Activated T-cell treated with anti-CD3 and anti-CD28 coated beads, Interleukin-2, amount 50 U/mL, for 24 hours (primary cell): Measurements from ENCODE around the gene MKLN1.
"Not testable (repeated sequence)": the region's sequence is repeated elsewhere in the genome, so short reads cannot be mapped to it uniquely, and the experiment has no call there.

ENCODE experiments used
- DNase-seq: peaks from one replicate; pipeline ENCODE4 v3.0.0-alpha.2; 2020
- H3K27ac Mint-ChIP-seq: 2 replicates; pipeline ENCODE4 v1.8.0; 2020; ENCODE audit warnings: mild to moderate bottlenecking, mixed read lengths
- H3K27me3 Mint-ChIP-seq: 2 replicates; pipeline ENCODE4 v1.8.0; 2020; ENCODE audit warnings: mixed read lengths
- H3K36me3 Mint-ChIP-seq: 2 replicates; pipeline ENCODE4 v1.8.0; 2020; ENCODE audit warnings: low read depth, mixed read lengths
- H3K4me1 Mint-ChIP-seq: 2 replicates; pipeline ENCODE4 v1.8.0; 2020; ENCODE audit warnings: low read depth, mixed read lengths
- H3K4me3 Mint-ChIP-seq: 2 replicates; pipeline ENCODE4 v1.8.0; 2020; ENCODE audit warnings: mild to moderate bottlenecking, moderate library complexity, mixed read lengths
- H3K9me3 Mint-ChIP-seq: 2 replicates; pipeline ENCODE4 v1.8.0; 2020; ENCODE audit warnings: mixed read lengths

Gene MKLN1

DNA sequence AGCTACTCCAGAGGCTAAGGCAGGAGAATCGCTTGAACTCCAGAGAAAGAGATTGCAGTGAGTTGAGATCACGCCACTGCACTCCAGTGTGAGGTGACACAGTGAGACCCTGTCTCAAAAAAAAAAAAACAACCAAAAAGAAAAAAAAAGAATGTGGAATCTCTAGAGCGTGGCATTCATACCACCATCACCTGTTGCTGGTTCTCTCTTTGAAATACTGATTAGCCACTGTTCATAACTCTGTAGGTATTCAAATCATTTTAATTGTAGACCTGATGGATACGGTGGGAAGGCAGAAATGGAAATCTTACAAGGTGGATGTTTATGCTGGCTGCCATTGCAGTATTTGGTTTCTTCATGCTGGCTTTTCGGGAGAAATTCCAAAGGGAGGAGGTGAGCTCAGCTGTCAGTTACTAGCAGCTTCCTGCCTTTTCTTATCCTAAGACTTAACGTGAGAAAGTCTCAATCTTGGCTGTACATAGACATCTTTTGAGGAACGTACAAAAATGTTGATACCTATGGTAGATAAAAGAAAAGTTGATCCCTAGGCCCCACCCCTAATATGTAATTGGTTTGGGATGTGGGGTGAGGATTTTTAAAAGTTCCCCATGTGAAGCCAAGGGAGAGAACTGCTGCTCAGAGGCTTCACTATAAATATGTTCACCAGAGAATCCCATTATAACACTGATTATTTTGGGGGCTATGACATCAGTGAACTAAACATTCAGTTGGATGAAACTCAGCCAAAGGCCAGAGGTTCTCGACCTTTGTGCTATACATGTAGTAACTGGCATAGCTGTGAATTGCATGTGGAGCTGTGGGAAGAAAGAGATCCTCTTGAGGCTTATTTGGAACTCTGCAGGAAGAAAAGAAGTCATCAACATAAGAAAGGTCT is 26.9 kb upstream of the MKLN1 start:
- DNase-seq, result no peak
- no peak overlapping the region for H3K4me3 Mint-ChIP-seq
- no peaks in the 10 kb centered on the region for H3K27me3 Mint-ChIP-seq
- H3K36me3 Mint-ChIP-seq, result no peaks in the 10 kb centered on the region
- H3K9me3 Mint-ChIP-seq, result peaks cover 2% of the 10 kb centered on the region
- H3K27ac Mint-ChIP-seq, result no peak overlapping the region
- peaks cover 2% of the 10 kb centered on the region for H3K4me1 Mint-ChIP-seq

DNA sequence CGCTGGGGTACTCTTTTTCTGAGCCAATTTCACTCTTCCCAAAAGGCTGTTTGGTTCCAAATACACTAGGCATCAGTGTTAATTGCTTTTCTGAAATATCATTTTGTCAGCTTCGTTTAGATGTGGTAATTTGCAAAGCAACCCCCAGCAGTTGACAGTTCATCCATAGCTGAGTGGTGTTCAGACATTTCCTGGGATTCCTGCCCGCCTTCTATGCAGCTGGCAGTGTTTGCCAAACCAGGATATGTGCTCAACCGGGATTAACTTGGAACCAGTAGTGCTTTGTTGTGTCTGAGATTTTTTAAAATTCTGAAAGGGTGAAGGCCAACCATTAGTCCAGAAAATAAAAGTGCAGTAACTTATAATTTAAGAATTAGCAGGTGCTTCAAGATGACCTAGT is 25.2 kb upstream of the MKLN1 start:
- Mint-ChIP-seq H3K27ac (no peak overlapping the region), H3K4me3 (no peak overlapping the region)

DNA sequence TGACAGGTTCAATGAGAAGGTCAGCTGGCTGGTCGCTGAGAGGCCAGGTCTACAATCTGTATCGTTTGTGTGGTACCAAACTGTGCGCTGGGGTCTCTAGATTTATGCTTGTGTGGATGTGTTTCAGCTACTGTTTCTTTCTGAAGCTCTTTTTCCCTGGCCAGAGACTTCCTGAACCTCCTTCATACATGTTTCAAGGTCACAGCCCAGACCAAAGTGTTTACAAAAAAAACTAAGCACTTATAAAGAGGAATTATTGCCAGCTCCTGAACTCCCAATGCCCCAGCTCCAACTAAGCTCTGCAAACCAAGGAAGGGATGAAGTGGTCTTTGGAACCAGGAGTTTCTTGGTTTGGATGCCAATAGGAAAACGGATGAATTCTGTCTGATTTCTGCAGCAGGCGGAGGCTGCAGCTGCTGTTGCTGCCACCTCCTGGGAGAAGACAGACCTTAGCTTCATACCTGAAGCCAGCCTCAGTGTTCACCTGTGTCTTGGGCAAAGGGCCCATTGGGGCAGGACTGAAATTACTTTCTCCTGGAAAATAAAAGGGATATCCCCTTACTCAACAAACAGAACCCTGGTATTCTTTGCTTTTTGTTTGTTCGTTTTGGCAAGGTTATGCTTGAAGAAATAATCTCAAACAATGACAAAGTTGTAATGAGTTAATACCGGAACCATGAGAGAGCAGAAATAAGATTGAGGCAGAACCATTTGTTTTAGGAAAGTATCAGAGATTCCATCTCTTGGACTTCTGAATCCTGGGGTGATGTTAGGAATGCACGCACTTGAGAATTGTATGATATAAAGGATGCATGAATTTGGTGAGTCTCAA is 24.6 kb upstream of the MKLN1 start:
- no peaks in the 10 kb centered on the region for H3K27me3 Mint-ChIP-seq
- DNase-seq, result peak; percentile 42
- peaks cover 11% of the 10 kb centered on the region for H3K9me3 Mint-ChIP-seq
- no peak overlapping the region for H3K27ac Mint-ChIP-seq
- peaks cover 7% of the 10 kb centered on the region for H3K36me3 Mint-ChIP-seq
- H3K4me3 Mint-ChIP-seq, result no peak overlapping the region
- peaks cover 6% of the 10 kb centered on the region for H3K4me1 Mint-ChIP-seq

More for the DNA sequence above, 25.2 kb upstream of the MKLN1 start:
- DNase-seq, result no peak
- Mint-ChIP-seq H3K4me1 (peaks cover 6% of the 10 kb centered on the region), H3K36me3 (peaks cover 4% of the 10 kb centered on the region), H3K9me3 (peaks cover 11% of the 10 kb centered on the region), H3K27me3 (no peaks in the 10 kb centered on the region)

DNA sequence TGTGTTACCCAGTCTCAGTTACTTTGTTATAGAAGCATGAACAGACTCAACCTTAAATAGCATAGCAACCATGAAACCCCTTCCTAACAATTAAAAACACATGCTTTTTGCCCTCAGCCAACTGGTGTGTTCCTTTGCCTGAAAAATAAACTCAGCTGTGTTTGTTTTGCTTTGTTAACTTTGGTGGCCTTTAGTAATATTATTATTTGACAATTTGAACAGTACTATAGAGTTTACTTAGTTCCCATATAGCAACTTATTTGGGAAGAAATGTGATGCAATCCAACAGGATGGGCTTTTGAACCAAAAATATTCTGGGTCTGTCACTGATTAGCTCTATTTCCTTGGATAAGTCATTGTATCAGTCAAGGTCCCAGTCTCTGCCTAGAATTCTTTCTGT is 22.5 kb upstream of the MKLN1 start:
- Mint-ChIP-seq H3K4me1 (peaks cover 6% of the 10 kb centered on the region), H3K4me3 (no peak overlapping the region), H3K9me3 (peaks cover 16% of the 10 kb centered on the region), H3K27ac (no peak overlapping the region), H3K27me3 (no peaks in the 10 kb centered on the region), H3K36me3 (peaks cover 7% of the 10 kb centered on the region)
- no peak for DNase-seq

DNA sequence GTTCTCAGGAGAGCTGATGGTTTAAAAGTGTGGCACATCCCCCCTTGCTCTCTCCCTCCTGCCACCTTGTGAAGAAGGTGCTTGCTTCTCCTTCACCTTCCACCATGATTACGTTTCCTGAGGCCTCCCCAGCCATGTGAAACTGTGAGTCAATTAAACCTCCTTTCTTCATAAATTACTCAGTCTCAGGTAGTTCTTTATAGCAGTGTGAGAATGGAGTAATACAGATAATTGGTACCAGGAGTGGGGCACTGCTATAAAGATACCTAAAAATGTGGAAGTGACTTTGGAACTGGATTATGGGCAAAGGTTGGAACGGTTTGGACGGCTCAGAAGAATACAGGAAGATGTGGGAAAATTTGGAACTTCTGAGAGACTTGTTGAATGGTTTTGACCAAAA is 21.6 kb upstream of the MKLN1 start:
- not testable (repeated sequence) for DNase-seq, H3K4me3 Mint-ChIP-seq, H3K27me3 Mint-ChIP-seq, H3K36me3 Mint-ChIP-seq, H3K27ac Mint-ChIP-seq, H3K4me1 Mint-ChIP-seq
- H3K9me3 Mint-ChIP-seq, result peaks cover 18% of the 10 kb centered on the region

DNA sequence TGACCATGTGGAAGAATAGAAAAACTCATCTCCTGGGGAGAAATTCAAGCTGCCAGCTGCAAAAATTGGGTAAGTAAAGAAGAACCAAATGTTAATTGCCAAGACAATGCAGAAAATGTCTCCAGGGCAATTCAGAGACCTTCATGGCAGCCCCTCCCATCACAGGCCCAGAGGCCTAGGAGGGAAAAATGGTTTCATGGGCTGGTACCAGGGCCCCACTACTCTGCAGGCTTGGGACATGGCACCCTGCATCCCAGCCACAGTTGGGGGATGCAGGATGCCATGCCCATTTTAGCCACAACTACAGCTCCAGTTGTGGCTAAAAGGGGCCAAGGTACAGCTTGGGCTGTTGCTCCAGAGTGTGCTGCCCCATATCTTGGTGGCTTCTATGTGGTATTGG is 20.9 kb upstream of the MKLN1 start:
- DNase-seq, result no peak
- H3K36me3 Mint-ChIP-seq, result peaks cover 7% of the 10 kb centered on the region
- no peaks in the 10 kb centered on the region for H3K27me3 Mint-ChIP-seq
- H3K4me3 Mint-ChIP-seq, result no peak overlapping the region
- no peak overlapping the region for H3K27ac Mint-ChIP-seq
- H3K9me3 Mint-ChIP-seq, result peaks cover 18% of the 10 kb centered on the region
- peaks cover 6% of the 10 kb centered on the region for H3K4me1 Mint-ChIP-seq

DNA sequence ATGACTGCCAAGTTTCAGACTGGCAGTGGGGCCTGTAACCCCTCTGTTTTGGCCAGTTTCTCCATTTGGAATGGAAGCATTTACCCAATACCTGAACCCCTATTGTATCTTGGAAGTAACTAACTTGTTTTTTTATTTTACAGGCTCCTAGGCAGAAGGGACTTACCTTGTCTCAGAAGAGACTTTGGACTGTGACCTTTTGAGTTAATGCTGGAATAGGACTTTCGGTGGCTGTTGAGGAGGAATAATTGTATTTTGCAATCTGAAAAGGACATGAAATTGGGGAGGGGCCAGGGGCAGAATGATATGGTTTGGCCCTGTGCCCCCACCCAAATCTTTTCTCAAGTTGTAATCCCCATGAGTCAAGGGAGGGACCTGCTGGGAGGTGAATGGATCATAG is 20.0 kb upstream of the MKLN1 start:
- peaks cover 20% of the 10 kb centered on the region for H3K9me3 Mint-ChIP-seq
- H3K4me1 Mint-ChIP-seq, result peaks cover 6% of the 10 kb centered on the region
- no peak overlapping the region for H3K27ac Mint-ChIP-seq
- H3K27me3 Mint-ChIP-seq, result no peaks in the 10 kb centered on the region
- DNase-seq, result no peak
- H3K4me3 Mint-ChIP-seq, result no peak overlapping the region
- peaks cover 10% of the 10 kb centered on the region for H3K36me3 Mint-ChIP-seq

DNA sequence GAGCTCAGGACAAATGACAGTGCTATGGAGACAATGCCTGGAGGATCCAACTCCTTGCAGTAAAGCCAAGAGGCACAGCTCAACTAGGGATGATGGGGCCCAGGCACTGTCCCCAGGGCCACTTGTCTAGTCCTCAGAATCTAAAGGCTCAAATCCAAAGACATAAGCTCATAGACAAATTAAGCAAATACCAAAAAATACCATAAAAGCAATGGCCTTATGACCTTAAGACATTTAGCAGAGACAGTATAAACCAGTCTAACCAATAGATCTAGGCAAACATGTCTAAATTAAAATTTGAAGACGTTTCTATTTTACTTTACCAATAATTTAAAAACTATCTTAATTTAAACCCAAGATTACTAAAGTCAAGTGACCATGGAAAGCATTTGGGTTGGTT is 14.8 kb upstream of the MKLN1 start:
- peaks cover 15% of the 10 kb centered on the region for H3K9me3 Mint-ChIP-seq
- no peak for DNase-seq
- no peaks in the 10 kb centered on the region for H3K4me1 Mint-ChIP-seq
- no peak overlapping the region for H3K4me3 Mint-ChIP-seq
- H3K36me3 Mint-ChIP-seq, result peaks cover 5% of the 10 kb centered on the region
- no peaks in the 10 kb centered on the region for H3K27me3 Mint-ChIP-seq
- H3K27ac Mint-ChIP-seq, result no peak overlapping the region

DNA sequence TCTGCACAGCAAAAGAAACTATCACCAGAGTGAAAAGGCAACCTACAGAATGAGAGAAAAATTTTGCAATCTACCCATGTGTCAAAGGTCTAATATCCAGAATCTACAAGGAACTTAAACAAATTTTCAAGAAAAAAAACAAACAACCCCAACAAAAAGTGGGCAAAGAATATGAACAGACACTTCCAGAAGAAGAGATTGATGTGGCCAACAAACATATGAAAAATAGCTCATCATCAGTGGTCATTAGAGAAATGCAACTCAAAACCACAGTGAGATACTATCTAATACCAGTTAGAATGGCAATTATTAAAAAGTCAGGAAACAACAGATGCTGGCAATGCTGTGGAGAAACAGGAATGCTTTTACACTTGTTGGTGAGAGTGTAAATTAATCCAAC is 7.1 kb upstream of the MKLN1 start:
- Mint-ChIP-seq H3K9me3 (no peaks in the 10 kb centered on the region), H3K4me3 (no peak overlapping the region), H3K27me3 (no peaks in the 10 kb centered on the region), H3K27ac (no peak overlapping the region), H3K4me1 (peaks cover 21% of the 10 kb centered on the region), H3K36me3 (no peaks in the 10 kb centered on the region)
- DNase-seq, result no peak

DNA sequence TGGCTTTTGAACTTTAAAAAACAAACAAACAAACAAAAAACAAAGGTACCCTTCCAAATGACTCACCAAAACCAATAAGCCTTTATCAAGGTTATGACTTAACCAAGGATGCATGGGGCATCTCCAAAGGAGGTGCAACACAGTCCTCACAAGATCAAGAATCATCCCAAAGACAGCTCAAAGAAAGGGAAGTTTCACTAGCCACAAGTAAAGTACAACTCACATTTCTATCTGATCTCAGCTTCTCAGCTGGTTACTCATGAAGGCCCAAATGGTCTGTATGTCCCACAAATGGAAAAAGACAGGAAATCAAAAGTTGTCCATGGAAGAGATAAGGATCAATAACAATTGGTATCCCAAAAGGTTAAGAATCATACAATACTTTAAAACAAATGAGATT is 6.0 kb upstream of the MKLN1 start:
- DNase-seq, result no peak
- peaks cover 30% of the 10 kb centered on the region for H3K4me1 Mint-ChIP-seq
- H3K27ac Mint-ChIP-seq, result no peak overlapping the region
- H3K4me3 Mint-ChIP-seq, result no peak overlapping the region
- H3K27me3 Mint-ChIP-seq, result no peaks in the 10 kb centered on the region
- H3K9me3 Mint-ChIP-seq, result no peaks in the 10 kb centered on the region
- H3K36me3 Mint-ChIP-seq, result no peaks in the 10 kb centered on the region

DNA sequence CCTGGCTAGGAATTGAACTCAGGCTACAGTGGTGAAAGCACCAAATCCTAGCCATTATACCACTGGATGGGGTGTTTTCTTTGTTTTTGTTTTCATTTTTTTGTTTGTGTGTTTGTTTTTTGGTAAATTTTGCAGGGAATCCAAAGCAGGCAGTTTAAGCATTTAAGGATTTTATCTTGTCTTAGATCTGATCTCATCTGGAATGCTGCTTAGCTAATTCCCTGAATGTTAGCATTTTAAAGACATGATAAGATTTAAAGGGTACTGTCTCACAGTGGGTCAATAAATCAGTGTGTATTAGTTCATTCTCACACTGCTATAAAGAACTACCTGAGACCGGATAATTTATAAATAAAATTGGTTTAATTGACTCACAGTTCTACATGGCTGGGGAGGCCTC is 5.6 kb upstream of the MKLN1 start:
- Mint-ChIP-seq H3K4me3 (no peak overlapping the region), H3K4me1 (peaks cover 34% of the 10 kb centered on the region), H3K36me3 (peaks cover under 1% of the 10 kb centered on the region), H3K27ac (no peak overlapping the region), H3K9me3 (no peaks in the 10 kb centered on the region), H3K27me3 (no peaks in the 10 kb centered on the region)
- DNase-seq, result no peak

DNA sequence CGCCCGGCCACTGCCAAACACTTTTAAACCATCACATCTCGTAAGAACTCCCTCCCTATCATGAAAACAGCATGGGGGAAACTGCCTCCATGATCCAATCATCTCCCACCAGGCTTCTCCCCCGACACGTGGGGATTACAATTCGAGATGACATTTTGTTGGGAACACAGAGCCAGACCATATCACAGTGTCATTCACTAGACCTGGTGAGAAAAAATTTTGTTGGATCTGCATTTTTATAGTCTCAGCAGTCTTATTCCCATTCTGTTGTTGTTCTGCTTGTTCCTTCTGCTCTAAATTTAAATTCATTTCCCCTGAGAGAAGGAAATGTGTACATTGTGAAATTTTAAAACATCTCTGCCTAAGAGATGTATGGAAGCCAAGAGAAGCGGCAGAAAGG is 4.8 kb upstream of the MKLN1 start:
- peaks cover 7% of the 10 kb centered on the region for H3K36me3 Mint-ChIP-seq
- peaks cover 39% of the 10 kb centered on the region for H3K4me1 Mint-ChIP-seq
- H3K27me3 Mint-ChIP-seq, result no peaks in the 10 kb centered on the region
- no peak overlapping the region for H3K4me3 Mint-ChIP-seq
- no peak for DNase-seq
- H3K27ac Mint-ChIP-seq, result no peak overlapping the region
- H3K9me3 Mint-ChIP-seq, result no peaks in the 10 kb centered on the region

DNA sequence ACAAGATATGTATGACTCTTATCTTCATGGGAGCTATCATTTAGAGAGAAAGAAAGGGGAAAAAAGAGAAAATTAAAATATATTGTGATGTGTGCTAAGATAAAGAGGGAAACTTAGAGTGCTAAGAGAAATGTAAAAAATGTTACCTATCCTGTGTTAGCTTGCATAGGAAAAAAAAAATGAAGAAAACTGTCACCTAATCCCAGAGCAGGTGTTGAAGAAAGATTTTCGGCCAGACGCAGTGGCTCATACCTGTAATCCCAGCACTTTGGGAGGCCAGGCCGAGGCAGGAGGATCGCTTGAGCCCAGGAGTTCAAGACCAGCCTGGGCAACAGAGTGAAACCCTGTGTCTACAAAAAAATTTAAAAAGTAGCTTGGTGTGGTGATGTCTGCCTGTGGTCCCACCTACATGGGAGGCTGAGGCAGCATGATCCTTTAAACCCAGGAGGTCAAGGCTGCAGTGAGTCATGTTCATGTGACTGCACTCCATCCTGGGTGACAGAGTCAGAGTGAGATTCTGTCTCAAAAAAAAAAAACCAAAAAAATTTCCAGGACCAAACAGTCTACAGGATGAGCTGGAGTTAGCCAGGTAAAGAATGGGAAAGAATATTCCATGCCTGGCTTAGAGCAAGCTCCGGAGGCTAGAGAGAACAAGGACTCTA is 2.4 kb upstream of the MKLN1 start:
- Mint-ChIP-seq H3K4me1 (peaks cover 54% of the 10 kb centered on the region), H3K9me3 (no peaks in the 10 kb centered on the region), H3K4me3 (peak overlapping the region; percentile 59), H3K36me3 (peaks cover 17% of the 10 kb centered on the region), H3K27me3 (no peaks in the 10 kb centered on the region), H3K27ac (peak overlapping the region; percentile 86)
- no peak for DNase-seq

DNA sequence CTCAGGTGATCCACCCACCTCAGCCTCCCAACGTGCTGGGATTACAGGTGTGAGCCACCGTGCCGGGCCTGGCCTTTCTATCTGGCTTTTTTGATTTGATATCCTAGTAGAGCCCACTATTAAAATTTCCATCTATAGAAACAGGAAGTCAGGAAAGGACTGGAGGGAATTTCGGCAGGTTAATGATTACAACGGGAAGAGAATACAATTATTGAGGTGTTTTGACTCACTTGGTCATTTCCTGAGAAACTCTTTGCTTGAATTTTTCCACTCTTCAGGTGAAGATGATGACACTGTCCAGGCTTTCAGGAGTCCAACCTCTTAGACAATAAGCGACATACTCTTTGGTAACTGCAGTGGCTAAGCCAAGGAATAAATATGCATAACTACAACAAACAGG is 1.1 kb upstream of the MKLN1 start:
- H3K36me3 Mint-ChIP-seq, result peaks cover 18% of the 10 kb centered on the region
- H3K4me1 Mint-ChIP-seq, result peaks cover 65% of the 10 kb centered on the region
- H3K27ac Mint-ChIP-seq, result peak overlapping the region; percentile 99
- H3K9me3 Mint-ChIP-seq, result no peaks in the 10 kb centered on the region
- H3K27me3 Mint-ChIP-seq, result no peaks in the 10 kb centered on the region
- DNase-seq, result no peak
- peak overlapping the region; percentile 99 for H3K4me3 Mint-ChIP-seq
